Nephron progenitor cell (in vitro differentiated cells): ENCODE results near the gene MECR.
"Not testable (repeated sequence)": the region's sequence is repeated elsewhere in the genome, so short reads cannot be mapped to it uniquely, and the experiment has no call there.

ENCODE experiments used
- DNase-seq: peaks from one replicate; pipeline ENCODE4 v3.0.0; 2021
- H3K27ac Mint-ChIP-seq: 2 replicates; pipeline ENCODE4 v1.8.0; 2021; ENCODE audit warnings: mild to moderate bottlenecking, moderate library complexity, mixed read lengths
- H3K27me3 Mint-ChIP-seq: 2 replicates; pipeline ENCODE4 v1.8.0; 2021; ENCODE audit warnings: mild to moderate bottlenecking, low read depth, mixed read lengths; ENCODE audit not compliant: poor library complexity
- H3K36me3 Mint-ChIP-seq: 2 replicates; pipeline ENCODE4 v1.8.0; 2021; ENCODE audit warnings: low read depth, mixed read lengths
- H3K4me1 Mint-ChIP-seq: 2 replicates; pipeline ENCODE4 v1.8.0; 2021; ENCODE audit warnings: mixed read lengths
- H3K4me3 Mint-ChIP-seq: 2 replicates; pipeline ENCODE4 v1.8.0; 2021; ENCODE audit warnings: mild to moderate bottlenecking, moderate library complexity, mixed read lengths
- H3K9me3 Mint-ChIP-seq: 2 replicates; pipeline ENCODE4 v1.8.0; 2021; ENCODE audit warnings: mild to moderate bottlenecking, moderate library complexity, mixed read lengths
- CTCF ChIP-seq: fragments of 200-600 bp; sonication (generic); IDR thresholded peaks from 2 replicates; pipeline ENCODE4 v1.5.0; 2021; ENCODE audit warnings: antibody characterized with exemption

The MECR gene

GRCh38 chr1:29222686-29223085, 8.0 kb downstream of the MECR start:
- Mint-ChIP-seq H3K36me3 (peaks cover 6% of the 10 kb centered on the region), H3K27ac (no peak overlapping the region), H3K4me3 (no peak overlapping the region), H3K27me3 (peaks cover 2% of the 10 kb centered on the region), H3K4me1 (peaks cover 11% of the 10 kb centered on the region), H3K9me3 (no peaks in the 10 kb centered on the region)
- TF ChIP-seq CTCF: no peak
- no peak for DNase-seq

GRCh38 chr1:29222260-29222659, 8.5 kb downstream of the MECR start:
- H3K27me3 Mint-ChIP-seq, H3K9me3 Mint-ChIP-seq, H3K36me3 Mint-ChIP-seq, DNase-seq, H3K27ac Mint-ChIP-seq, H3K4me3 Mint-ChIP-seq: not testable (repeated sequence)
- peaks cover 15% of the 10 kb centered on the region for H3K4me1 Mint-ChIP-seq

GRCh38 chr1:29221296-29221695, 9.4 kb downstream of the MECR start:
- peaks cover 2% of the 10 kb centered on the region for H3K27me3 Mint-ChIP-seq
- no peak for TF ChIP-seq CTCF
- H3K9me3 Mint-ChIP-seq: no peaks in the 10 kb centered on the region
- no peak for DNase-seq
- peaks cover 8% of the 10 kb centered on the region for H3K36me3 Mint-ChIP-seq
- H3K4me1 Mint-ChIP-seq: peaks cover 15% of the 10 kb centered on the region
- no peak overlapping the region for H3K27ac Mint-ChIP-seq
- H3K4me3 Mint-ChIP-seq: no peak overlapping the region

GRCh38 chr1:29218223-29218622, 12.5 kb downstream of the MECR start:
- DNase-seq: no peak
- TF ChIP-seq CTCF: no peak
- Mint-ChIP-seq H3K4me3 (no peak overlapping the region), H3K36me3 (peaks cover 28% of the 10 kb centered on the region), H3K27me3 (peaks cover 2% of the 10 kb centered on the region), H3K9me3 (no peaks in the 10 kb centered on the region), H3K4me1 (peaks cover 14% of the 10 kb centered on the region), H3K27ac (no peak overlapping the region)

- DNase-seq: no peak
- Mint-ChIP-seq H3K36me3 (peaks cover 34% of the 10 kb centered on the region), H3K27ac (no peak overlapping the region), H3K4me3 (no peak overlapping the region), H3K4me1 (peaks cover 8% of the 10 kb centered on the region), H3K27me3 (no peaks in the 10 kb centered on the region), H3K9me3 (no peaks in the 10 kb centered on the region)
- no peak for TF ChIP-seq CTCF
Observed at GRCh38 chr1:29217633-29218032, 13.1 kb downstream of the MECR start.

GRCh38 chr1:29213055-29213454, 17.7 kb downstream of the MECR start:
- H3K4me1 Mint-ChIP-seq: peaks cover 6% of the 10 kb centered on the region
- H3K4me3 Mint-ChIP-seq: no peak overlapping the region
- no peak for TF ChIP-seq CTCF
- H3K9me3 Mint-ChIP-seq: no peaks in the 10 kb centered on the region
- no peaks in the 10 kb centered on the region for H3K27me3 Mint-ChIP-seq
- peak overlapping the region; percentile 15 for H3K27ac Mint-ChIP-seq
- no peak for DNase-seq
- H3K36me3 Mint-ChIP-seq: peaks cover 49% of the 10 kb centered on the region
